A673 (cell line): ENCODE results near the gene PIK3R6.

ENCODE experiments used
- EZH2 ChIP-seq: fragments of 200-600 bp; sonication (generic); IDR thresholded peaks from 2 replicates; pipeline ENCODE4 v1.6.1; 2017; ENCODE audit warnings: borderline replicate concordance, low read depth, mild to moderate bottlenecking, mixed read lengths, antibody characterized with exemption, low read length; ENCODE audit not compliant: poor library complexity, severe bottlenecking
- TF ChIP-seq, protein P1 (sequence below): fragments of 300-800, 200-600 bp; sonication (generic); conservative IDR thresholded peaks from 2 replicates; pipeline ENCODE4 v1.5.1; 2017; ENCODE audit warnings: low read depth, mild to moderate bottlenecking, antibody characterized with exemption, low read length, moderate library complexity, mixed read lengths

DNA sequence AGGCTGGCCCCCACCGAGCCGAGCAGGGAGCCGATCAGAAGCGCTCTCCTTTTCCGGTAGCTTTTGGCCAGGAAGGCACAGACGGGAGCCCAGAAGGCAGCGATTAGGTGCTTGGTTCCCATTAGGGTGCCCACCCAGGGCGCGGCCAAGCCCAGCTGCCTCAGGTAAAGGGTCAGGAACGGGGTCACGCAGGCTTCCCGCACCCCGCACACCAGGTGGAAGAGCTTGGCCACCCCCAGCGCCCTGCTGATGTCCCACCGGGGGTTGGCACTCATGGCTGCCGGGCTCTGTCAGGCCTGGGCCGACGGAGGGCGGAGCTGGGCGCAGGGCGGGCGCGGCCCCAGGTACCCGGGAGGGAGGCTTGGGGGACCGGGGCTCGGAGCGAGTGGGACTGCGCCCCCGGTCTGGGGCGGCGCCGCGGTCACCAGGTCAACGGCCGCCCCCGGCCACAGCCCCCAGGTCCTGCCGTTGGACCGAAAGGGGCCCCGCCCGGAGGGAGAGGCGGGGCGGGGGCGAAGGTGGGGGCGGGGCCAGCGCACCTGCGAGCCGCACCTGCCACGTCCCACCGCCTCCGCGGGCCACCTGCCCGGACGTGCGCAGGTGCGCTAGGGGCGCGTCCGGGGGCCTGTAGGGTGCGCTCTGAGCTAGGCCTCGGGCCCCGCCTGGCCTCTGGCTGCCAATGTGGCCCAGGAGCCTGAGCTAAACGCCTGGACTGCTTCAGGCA is 68.5 kb downstream of the PIK3R6 start, which contains the start of gene MFSD6L:
- TF ChIP-seq, protein P1, sequence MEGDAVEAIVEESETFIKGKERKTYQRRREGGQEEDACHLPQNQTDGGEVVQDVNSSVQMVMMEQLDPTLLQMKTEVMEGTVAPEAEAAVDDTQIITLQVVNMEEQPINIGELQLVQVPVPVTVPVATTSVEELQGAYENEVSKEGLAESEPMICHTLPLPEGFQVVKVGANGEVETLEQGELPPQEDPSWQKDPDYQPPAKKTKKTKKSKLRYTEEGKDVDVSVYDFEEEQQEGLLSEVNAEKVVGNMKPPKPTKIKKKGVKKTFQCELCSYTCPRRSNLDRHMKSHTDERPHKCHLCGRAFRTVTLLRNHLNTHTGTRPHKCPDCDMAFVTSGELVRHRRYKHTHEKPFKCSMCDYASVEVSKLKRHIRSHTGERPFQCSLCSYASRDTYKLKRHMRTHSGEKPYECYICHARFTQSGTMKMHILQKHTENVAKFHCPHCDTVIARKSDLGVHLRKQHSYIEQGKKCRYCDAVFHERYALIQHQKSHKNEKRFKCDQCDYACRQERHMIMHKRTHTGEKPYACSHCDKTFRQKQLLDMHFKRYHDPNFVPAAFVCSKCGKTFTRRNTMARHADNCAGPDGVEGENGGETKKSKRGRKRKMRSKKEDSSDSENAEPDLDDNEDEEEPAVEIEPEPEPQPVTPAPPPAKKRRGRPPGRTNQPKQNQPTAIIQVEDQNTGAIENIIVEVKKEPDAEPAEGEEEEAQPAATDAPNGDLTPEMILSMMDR, result no peak
- no peak for TF ChIP-seq EZH2
